Tibial nerve (tissue), 4 donors: Measurements from ENCODE around the gene CMTM8. TPM values are rescaled to one million over a fixed set of nuclear protein-coding genes. Genes with fewer than 3 reads are reported as not detected.

Experiments used
- DNase-seq, 2 donors: peaks; one replicate each; pipeline ENCODE4 v3.0.0-alpha.2; 2019; ENCODE audit warnings: low spot score in 2 of 2
- H3K27ac ChIP-seq, 4 donors: fragments of 200-600 bp; sonication (generic) in 3 of 4; one replicate each; pipeline ENCODE4 v1.5.1; 2017 to 2019; ENCODE audit warnings: mild to moderate bottlenecking in 1 of 4
- H3K27me3 ChIP-seq, 2 donors: fragments of 200-600 bp; sonication (generic) in 1 of 2; one replicate each; pipeline versions ENCODE4 v1.5.1 to v1.6.0; 2017 to 2019
- H3K36me3 ChIP-seq, 3 donors: fragments of 200-600 bp; sonication (generic); one replicate each; pipeline ENCODE4 v1.5.1; 2018 to 2019
- H3K4me1 ChIP-seq, 4 donors: fragments of 200-600 bp; sonication (generic) in 3 of 4; one replicate each; pipeline ENCODE4 v1.5.1; 2017 to 2019
- H3K4me3 ChIP-seq, 4 donors: fragments of 200-600 bp; sonication (generic) in 3 of 4; one replicate each; pipeline ENCODE4 v1.5.1; 2017 to 2019; ENCODE audit warnings: mild to moderate bottlenecking in 1 of 4, moderate library complexity in 1 of 4
- H3K9me3 ChIP-seq, 4 donors: fragments of 200-600 bp; sonication (generic) in 3 of 4; one replicate each; pipeline ENCODE4 v1.5.1; 2017 to 2019
- CTCF ChIP-seq, 5 experiments: fragments of 200-600 bp in 3 of 5; fragments of 450-650 bp in 2 of 5; sonication (generic) in 3 of 5; IDR thresholded peaks; one replicate each; pipeline ENCODE4 v1.5.1; 2016 to 2019; ENCODE audit warnings: antibody characterized with exemption in 5 of 5, mild to moderate bottlenecking in 3 of 5, moderate library complexity in 2 of 5
- EP300 ChIP-seq, 2 donors: sonication (generic); formaldehyde crosslinking; IDR thresholded peaks; one replicate each; pipeline ENCODE4 v1.6.1; 2017; ENCODE audit warnings: antibody characterized with exemption in 2 of 2, mild to moderate bottlenecking in 1 of 2
- POLR2A ChIP-seq, 2 donors: fragments of 450-650 bp; IDR thresholded peaks; one replicate each; pipeline ENCODE4 v1.6.1; 2017; ENCODE audit warnings: antibody characterized with exemption in 2 of 2, mild to moderate bottlenecking in 2 of 2, moderate library complexity in 2 of 2
- WGBS, 2 donors: methylation state at CpG; one replicate each; pipeline ENCODE4 v1.1.5; 2018; 5-methylcytosine and 5-hydroxymethylcytosine counted together
- total RNA-seq, 4 donors: library from RNA; depleted of rRNA; stranded (reverse); fragments of >200 nt; gene quantifications; one replicate each; pipeline ENCODE4 v1.1.0, GENCODE V29; 2016

Gene CMTM8
- total RNA-seq, 4 donors from 2014 or later = 2.9 to 8.4 (median 7.3) TPM

GRCh38 chr3:32337505-32337904, 99.0 kb downstream of the CMTM8 start:
- H3K36me3 ChIP-seq = no peaks in the 10 kb centered on the region
- no peaks in the 10 kb centered on the region for H3K4me1 ChIP-seq
- H3K27ac ChIP-seq = no peak overlapping the region
- TF ChIP-seq POLR2A (IDR thresholded peaks at IDR 0.05) (no peak), CTCF (IDR thresholded peaks at IDR 0.05) (no peak), EP300 (IDR thresholded peaks at IDR 0.05) (no peak)
- H3K9me3 ChIP-seq = peaks cover 0 to 5% (median 0%) of the 10 kb centered on the region in 4 donors
- H3K27me3 ChIP-seq = no peaks in the 10 kb centered on the region
- no peak for DNase-seq
- no peak overlapping the region for H3K4me3 ChIP-seq

DNA sequence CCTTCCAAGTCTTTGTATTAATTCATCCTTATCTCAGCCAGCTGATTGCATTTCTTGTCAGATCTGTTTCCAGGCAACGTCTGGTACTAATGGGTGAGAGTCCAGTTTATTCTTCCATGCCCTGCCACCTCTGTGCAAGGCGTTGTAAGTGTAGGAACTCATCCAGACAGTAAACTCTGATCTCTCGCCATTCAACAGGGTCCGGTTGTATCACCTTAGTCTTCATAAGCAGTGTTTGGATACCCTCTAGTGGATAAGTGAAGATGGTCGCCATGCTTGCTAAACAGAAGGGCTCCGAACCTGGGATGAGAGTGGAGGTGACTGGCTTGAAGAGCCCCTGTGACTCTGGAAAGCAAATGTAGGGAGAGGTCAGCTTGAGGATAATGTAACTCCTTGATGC, 101.6 kb downstream of the CMTM8 start:
- H3K9me3 ChIP-seq = peaks cover 0 to 5% (median 0%) of the 10 kb centered on the region in 4 donors
- H3K4me3 ChIP-seq = no peak overlapping the region
- no peaks in the 10 kb centered on the region for H3K4me1 ChIP-seq
- H3K27me3 ChIP-seq = no peaks in the 10 kb centered on the region
- 59 to 63% methylated on average over 6 of the region's 6 CpGs for WGBS, 2 donors
- no peaks in the 10 kb centered on the region for H3K36me3 ChIP-seq
- peak in 1 of 2 donors; percentile 32 for DNase-seq
- H3K27ac ChIP-seq = no peak overlapping the region
- no peak for TF ChIP-seq EP300 (IDR thresholded peaks at IDR 0.05)
- TF ChIP-seq CTCF (IDR thresholded peaks at IDR 0.05) = peak in 4 of 5 experiments; percentile 16 to 56 (median 36)

DNA sequence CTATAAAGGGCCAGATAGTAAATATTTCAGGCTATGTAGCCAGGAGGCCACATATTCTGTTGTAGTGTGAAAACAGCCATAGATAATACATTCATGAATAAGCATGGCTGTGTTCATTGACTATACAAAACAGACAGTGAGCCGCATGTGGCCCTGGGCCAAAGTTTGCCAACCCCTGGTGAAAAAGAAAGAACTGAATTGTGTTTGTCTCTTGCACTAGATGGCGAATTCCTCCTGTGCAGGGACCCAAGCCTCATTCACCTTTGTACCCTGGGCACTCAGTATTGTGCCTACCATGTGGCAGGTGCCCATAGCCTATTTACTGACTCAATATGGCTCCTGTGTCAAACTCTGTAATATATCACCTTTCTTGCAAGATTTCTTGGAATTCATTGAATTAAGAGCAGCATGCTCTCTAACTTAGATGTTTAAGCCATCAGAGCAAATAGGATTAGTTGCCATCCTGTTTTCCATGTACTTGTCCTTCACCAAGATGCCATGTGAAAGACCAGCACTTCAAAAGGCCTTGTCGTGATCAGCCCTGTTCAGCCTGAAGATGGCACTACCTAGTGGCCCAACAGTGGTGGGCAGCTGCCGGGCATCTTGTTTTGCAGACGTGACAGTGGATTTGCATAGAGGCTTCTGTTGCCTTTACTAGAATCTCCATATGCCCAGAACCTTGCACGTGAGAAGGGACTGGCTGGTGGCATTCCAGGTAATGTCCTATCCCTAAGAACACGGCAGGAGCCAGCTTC, 102.3 kb downstream of the CMTM8 start:
- Histone ChIP-seq H3K4me1 (no peaks in the 10 kb centered on the region), H3K27ac (no peak overlapping the region), H3K27me3 (no peaks in the 10 kb centered on the region), H3K36me3 (no peaks in the 10 kb centered on the region), H3K9me3 (peaks cover 0 to 5% (median 0%) of the 10 kb centered on the region in 4 donors), H3K4me3 (no peak overlapping the region)
- WGBS, 2 donors = 72 to 81% methylated on average over 7 of the region's 7 CpGs
- no peak for TF ChIP-seq CTCF (IDR thresholded peaks at IDR 0.05)
- TF ChIP-seq EP300 (IDR thresholded peaks at IDR 0.05) = no peak
- TF ChIP-seq POLR2A (IDR thresholded peaks at IDR 0.05) = no peak
- DNase-seq = no peak

DNA sequence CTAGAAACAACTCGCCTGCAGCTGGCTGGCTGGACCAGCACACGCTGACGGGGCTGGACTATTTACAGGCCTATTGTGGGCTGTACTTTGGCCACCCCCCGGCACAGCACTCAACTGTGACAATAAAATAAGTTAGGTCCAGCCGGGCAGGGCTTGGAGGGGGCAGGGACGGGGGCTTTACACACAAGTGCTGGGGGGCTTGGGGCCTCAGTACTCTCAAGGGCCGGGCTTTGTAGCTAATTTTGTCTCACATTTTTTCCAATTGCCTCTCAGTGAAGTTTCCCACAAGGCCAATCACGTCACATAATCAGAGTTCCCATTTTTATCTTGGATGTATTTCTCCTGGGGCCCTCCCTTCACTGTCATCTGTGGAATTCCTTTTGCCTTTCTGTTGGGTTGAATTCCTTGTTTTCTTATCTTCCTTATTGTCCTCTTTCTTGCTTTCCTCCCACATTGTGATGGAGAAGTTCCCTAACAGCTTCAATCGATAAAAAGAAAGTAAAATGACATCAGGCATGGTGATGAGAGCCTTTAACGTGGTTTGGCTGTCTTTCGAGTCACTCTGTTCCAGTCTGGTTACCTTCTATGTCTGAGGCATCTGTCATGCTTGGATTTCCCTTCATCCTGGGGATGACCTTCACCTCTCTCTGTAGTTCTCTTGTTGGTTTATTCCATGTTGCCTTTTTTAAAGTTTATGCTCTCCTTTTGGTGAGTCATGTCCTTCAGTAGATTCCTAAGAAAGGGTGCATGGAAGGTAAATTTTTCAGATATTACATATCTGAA, 109.1 kb downstream of the CMTM8 start:
- no peak overlapping the region for H3K4me3 ChIP-seq
- no peaks in the 10 kb centered on the region for H3K9me3 ChIP-seq
- no peaks in the 10 kb centered on the region for H3K4me1 ChIP-seq
- no peak for DNase-seq
- no peaks in the 10 kb centered on the region for H3K36me3 ChIP-seq
- 45 to 56% methylated on average over 11 of the region's 11 CpGs for WGBS, 2 donors
- no peaks in the 10 kb centered on the region for H3K27me3 ChIP-seq
- no peak overlapping the region for H3K27ac ChIP-seq
- TF ChIP-seq POLR2A (IDR thresholded peaks at IDR 0.05) = no peak
- no peak for TF ChIP-seq EP300 (IDR thresholded peaks at IDR 0.05)
- no peak for TF ChIP-seq CTCF (IDR thresholded peaks at IDR 0.05)

DNA sequence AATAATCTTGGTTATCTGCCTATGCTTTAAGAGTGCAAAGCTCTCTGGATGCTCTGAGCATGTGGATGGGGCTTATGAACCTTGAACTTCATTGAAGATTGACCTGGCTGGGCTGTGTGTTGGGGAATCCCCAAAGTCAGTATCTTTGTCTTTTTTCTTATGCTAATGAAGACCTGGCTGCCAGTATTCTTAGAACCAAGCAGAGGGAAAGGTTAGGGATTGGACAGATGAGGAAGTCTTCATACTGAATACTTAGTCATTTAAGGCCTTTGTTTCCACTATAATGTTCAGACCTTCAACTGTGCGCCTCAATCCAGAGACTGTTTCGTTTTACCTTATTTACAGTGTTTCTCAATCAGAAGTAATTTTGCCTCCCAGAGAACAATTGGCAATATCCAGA, 110.7 kb downstream of the CMTM8 start:
- no peaks in the 10 kb centered on the region for H3K9me3 ChIP-seq
- H3K36me3 ChIP-seq = no peaks in the 10 kb centered on the region
- H3K4me3 ChIP-seq = no peak overlapping the region
- no peaks in the 10 kb centered on the region for H3K27me3 ChIP-seq
- H3K4me1 ChIP-seq = no peaks in the 10 kb centered on the region
- no peak overlapping the region for H3K27ac ChIP-seq
- TF ChIP-seq EP300 (IDR thresholded peaks at IDR 0.05) (no peak), POLR2A (IDR thresholded peaks at IDR 0.05) (no peak), CTCF (IDR thresholded peaks at IDR 0.05) (no peak)
- DNase-seq = no peak
- 97 to 98% methylated on average over 2 of the region's 2 CpGs for WGBS, 2 donors
